ENCODE results near the gene SPANXC.
"Not testable (repeated sequence)": the region's sequence is repeated elsewhere in the genome, so short reads cannot be mapped to it uniquely, and the experiment has no call there.

The SPANXC gene

GRCh38 chrX:141242417-141242816 lies at the start of gene SPANXC:
SPANXC (minus strand) TSS chrX:141242517; CDS start chrX:141242457, 60 bp downstream.
- not testable (repeated sequence) for ATAC-seq

GRCh38 chrX:141279476-141279875 lies 37.2 kb upstream of the SPANXC start:
- no peak for ATAC-seq

- ATAC-seq, result no peak
Observed at GRCh38 chrX:141278306-141278705, 36.0 kb upstream of the SPANXC start.

- ATAC-seq, result no peak
Observed at GRCh38 chrX:141258080-141258479, 15.8 kb upstream of the SPANXC start.

- no peak for ATAC-seq
Observed at GRCh38 chrX:141221611-141222010, 20.7 kb downstream of the SPANXC start.

GRCh38 chrX:141220342-141221008 lies 21.8 kb downstream of the SPANXC start:
- no peak for ATAC-seq

- ATAC-seq, result no peak
Observed at GRCh38 chrX:141214196-141214595, 28.1 kb downstream of the SPANXC start.

- no peak for ATAC-seq
Observed at GRCh38 chrX:141201962-141202361, 40.4 kb downstream of the SPANXC start.
